Neural crest cell (in vitro differentiated cells): Measurements from ENCODE around the gene CD300A. TPM values are rescaled to one million over a fixed set of nuclear protein-coding genes. Genes with fewer than 3 reads are reported as not detected.

Experiments
- DNase-seq: peaks from one replicate; pipeline ENCODE4 v3.0.0; 2021; ENCODE audit warnings: low read depth, mixed read lengths, low spot score
- H3K27ac Mint-ChIP-seq: one replicate; pipeline ENCODE4 v1.8.0; 2021; ENCODE audit warnings: mild to moderate bottlenecking, mixed read lengths; ENCODE audit not compliant: unreplicated experiment
- H3K27me3 Mint-ChIP-seq: 2 replicates; pipeline ENCODE4 v1.8.0; 2021; ENCODE audit warnings: low read depth, mild to moderate bottlenecking, mixed read lengths
- H3K36me3 Mint-ChIP-seq: 2 replicates; pipeline ENCODE4 v1.8.0; 2021; ENCODE audit warnings: low read depth, mild to moderate bottlenecking, mixed read lengths
- H3K4me1 Mint-ChIP-seq: 2 replicates; pipeline ENCODE4 v1.8.0; 2021; ENCODE audit warnings: mixed read lengths
- H3K4me3 Mint-ChIP-seq: one replicate; pipeline ENCODE4 v1.8.0; 2021; ENCODE audit warnings: mild to moderate bottlenecking, mixed read lengths
- H3K9me3 Mint-ChIP-seq: 2 replicates; pipeline ENCODE4 v1.8.0; 2021; ENCODE audit warnings: mixed read lengths
- total RNA-seq: library from RNA; stranded (reverse); gene quantifications from 2 replicates; pipeline ENCODE4 v1.2.1, GENCODE V29; 2021
- TF ChIP-seq, protein P1 (sequence below): fragments of 200-600 bp; sonication (generic); conservative IDR thresholded peaks from 2 replicates; pipeline ENCODE4 v1.5.0; 2021; ENCODE audit warnings: antibody characterized with exemption, mild to moderate bottlenecking

Gene CD300A
- total RNA-seq, 1 donor from 2014 or later = not detected

DNA sequence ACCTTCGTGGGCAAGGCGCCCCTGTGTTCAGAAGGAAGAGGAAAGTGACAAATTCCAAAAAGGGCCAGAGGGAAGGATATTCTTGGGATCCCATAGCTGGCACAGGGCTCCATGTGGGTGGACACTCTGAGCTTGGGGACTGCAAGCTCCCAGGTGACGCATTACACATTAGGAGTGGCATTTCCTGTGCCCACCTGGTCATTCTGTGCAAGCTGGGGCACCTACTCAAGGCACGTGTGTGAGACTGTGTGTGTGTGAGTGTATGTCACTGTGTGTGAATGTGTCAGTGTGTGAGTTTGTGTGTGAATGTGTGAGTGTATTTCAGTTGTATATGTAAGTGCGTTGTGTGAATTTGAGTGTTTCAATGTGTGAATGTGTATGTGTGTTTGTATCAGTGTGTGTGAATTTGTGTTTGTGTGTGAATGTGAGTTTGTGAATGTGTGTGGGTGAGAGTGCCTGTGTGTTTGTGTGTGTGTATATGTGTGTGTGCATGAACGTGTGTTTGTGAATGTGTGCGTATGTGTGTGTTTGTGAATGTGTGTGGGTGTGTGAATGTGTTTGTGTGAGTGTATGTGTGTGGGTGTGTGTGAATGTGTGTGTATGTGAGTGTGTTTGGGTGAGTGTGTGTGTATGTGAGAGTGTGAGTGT lies 1.6 kb upstream of the CD300A start:
- H3K36me3 Mint-ChIP-seq = no peaks in the 10 kb centered on the region
- TF ChIP-seq, protein P1, sequence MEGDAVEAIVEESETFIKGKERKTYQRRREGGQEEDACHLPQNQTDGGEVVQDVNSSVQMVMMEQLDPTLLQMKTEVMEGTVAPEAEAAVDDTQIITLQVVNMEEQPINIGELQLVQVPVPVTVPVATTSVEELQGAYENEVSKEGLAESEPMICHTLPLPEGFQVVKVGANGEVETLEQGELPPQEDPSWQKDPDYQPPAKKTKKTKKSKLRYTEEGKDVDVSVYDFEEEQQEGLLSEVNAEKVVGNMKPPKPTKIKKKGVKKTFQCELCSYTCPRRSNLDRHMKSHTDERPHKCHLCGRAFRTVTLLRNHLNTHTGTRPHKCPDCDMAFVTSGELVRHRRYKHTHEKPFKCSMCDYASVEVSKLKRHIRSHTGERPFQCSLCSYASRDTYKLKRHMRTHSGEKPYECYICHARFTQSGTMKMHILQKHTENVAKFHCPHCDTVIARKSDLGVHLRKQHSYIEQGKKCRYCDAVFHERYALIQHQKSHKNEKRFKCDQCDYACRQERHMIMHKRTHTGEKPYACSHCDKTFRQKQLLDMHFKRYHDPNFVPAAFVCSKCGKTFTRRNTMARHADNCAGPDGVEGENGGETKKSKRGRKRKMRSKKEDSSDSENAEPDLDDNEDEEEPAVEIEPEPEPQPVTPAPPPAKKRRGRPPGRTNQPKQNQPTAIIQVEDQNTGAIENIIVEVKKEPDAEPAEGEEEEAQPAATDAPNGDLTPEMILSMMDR = no peak
- DNase-seq = no peak
- H3K4me1 Mint-ChIP-seq = no peaks in the 10 kb centered on the region
- no peak overlapping the region for H3K4me3 Mint-ChIP-seq
- H3K27me3 Mint-ChIP-seq = no peaks in the 10 kb centered on the region
- no peak overlapping the region for H3K27ac Mint-ChIP-seq
- no peaks in the 10 kb centered on the region for H3K9me3 Mint-ChIP-seq

DNA sequence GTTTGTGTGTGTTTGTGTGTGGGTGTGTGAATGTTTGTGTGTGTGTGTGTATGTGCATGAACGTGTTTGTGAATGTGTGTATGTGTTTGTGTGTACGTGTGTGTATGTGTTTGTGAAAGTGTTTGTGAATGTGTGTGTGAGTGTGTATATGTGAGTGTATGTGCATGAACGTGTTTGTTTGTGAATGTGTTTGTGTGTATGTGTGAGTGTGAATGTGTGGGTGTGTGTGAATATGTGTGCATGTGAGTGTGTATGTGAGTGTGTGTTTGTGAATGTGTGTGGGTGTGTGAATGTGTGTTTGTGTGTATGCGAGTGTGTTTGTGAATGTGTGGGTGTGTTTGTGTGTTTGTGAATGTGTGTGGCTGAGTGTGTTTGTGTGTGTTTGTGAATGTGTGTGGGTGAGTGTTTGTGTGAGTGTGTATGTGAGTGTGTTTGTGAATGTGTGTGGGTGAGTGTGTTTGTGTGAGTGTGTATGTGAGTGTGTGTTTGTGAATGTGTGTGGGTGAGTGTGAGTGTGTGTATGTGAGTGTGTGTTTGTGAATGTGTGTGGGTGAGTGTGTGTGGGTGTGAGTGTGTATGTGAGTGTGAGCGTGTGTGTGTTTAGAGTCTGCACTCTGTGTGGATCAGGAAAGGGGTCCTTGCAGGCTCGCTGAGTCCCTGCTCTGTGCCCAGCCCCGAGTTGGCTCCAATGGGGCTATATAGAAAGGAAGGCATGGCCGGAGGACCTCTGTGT lies 890 bp upstream of the CD300A start:
- Mint-ChIP-seq H3K4me3 (no peak overlapping the region), H3K9me3 (no peaks in the 10 kb centered on the region), H3K36me3 (no peaks in the 10 kb centered on the region), H3K4me1 (no peaks in the 10 kb centered on the region), H3K27ac (no peak overlapping the region), H3K27me3 (no peaks in the 10 kb centered on the region)
- TF ChIP-seq, protein P1 = no peak
- no peak for DNase-seq

DNA sequence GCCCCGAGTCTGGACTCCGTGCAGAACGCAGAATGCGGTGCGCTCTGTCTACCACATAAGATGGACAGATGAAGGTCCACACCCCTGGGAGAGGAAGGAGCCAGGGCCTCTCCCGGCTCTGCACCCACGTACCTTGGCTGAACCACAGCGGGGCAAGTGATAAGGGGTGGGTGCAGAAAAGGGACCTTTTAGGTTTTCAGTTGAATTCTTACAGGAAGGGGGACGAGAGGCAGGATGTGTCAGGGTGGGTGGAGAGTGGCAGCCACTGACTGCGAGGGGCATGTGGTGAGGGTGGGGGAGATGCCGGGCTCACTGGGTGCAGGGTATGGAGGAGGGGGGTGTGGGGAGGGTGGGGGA lies 372 bp downstream of the CD300A start:
- no peak overlapping the region for H3K27ac Mint-ChIP-seq
- no peaks in the 10 kb centered on the region for H3K27me3 Mint-ChIP-seq
- H3K4me1 Mint-ChIP-seq = no peaks in the 10 kb centered on the region
- no peak overlapping the region for H3K4me3 Mint-ChIP-seq
- no peaks in the 10 kb centered on the region for H3K36me3 Mint-ChIP-seq
- TF ChIP-seq, protein P1 = no peak
- DNase-seq = no peak
- H3K9me3 Mint-ChIP-seq = no peaks in the 10 kb centered on the region

DNA sequence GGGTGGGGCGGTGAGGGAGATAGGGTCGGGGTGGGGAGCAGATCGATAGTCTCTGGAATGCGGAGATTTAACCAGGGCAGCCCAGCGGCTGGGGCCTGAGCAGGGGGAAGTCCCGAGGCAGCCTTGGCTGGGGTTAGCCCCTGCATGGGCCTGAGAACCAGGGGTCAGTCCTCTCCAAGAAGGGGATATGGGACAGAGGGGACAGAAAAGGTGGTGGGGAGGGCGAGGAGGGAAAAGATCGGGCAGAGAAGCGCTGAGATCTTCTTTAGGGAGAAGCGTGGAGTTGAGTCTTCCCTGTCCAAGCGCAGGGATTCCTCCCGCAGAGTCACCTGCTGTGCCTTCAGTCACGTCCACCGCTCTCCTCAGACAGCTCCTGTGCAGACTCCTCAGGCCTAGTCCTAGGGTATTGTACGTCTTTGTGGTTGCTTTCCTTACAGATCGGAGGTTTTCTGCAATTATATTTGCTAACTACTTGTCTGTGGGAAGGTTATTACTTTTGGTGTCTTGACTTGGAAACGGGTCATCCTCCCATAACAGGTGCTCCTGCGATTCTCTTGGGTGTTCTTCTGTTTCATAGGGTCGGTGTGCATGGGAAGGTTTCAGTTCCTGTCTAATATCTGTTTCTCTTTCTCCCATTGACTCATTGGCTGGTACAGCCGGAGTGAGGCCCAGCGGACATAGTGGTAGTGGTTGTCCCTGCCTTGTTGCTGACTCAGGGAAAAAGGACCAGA lies 952 bp downstream of the CD300A start:
- H3K4me1 Mint-ChIP-seq = no peaks in the 10 kb centered on the region
- DNase-seq = no peak
- H3K4me3 Mint-ChIP-seq = no peak overlapping the region
- no peaks in the 10 kb centered on the region for H3K36me3 Mint-ChIP-seq
- no peaks in the 10 kb centered on the region for H3K27me3 Mint-ChIP-seq
- H3K27ac Mint-ChIP-seq = no peak overlapping the region
- no peaks in the 10 kb centered on the region for H3K9me3 Mint-ChIP-seq
- TF ChIP-seq, protein P1 = no peak

DNA sequence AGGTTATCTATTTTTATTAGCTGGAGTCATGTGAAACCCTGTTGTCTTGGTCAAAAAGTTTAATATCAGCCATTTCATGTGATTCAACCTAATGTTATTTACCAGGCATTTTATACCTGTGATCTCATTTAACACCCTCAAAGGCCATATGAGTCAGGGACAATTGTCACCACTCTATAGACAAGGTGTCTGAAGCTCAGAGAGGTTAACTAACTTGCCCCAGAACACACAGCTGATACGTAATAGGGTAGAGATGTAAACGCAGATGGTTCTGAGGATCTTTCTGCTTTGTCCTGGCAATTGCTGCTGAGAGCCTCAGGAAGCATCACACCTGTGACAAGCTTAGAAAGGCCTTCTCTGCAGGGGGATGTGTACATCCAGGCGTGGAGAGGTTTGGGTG lies 4.9 kb downstream of the CD300A start:
- H3K9me3 Mint-ChIP-seq = peaks cover 6% of the 10 kb centered on the region
- no peak overlapping the region for H3K4me3 Mint-ChIP-seq
- DNase-seq = no peak
- no peak overlapping the region for H3K27ac Mint-ChIP-seq
- no peaks in the 10 kb centered on the region for H3K4me1 Mint-ChIP-seq
- TF ChIP-seq, protein P1 = no peak
- H3K27me3 Mint-ChIP-seq = peaks cover 9% of the 10 kb centered on the region
- H3K36me3 Mint-ChIP-seq = no peaks in the 10 kb centered on the region
